GM20000 (cell line): ENCODE results near the gene NPHP4.

Experiments used
- DNase-seq: peaks from one replicate; pipeline ENCODE4 v3.0.0; 2012; ENCODE audit warnings: low spot score
- TF ChIP-seq, protein P1 (sequence below): IDR thresholded peaks from 2 replicates; pipeline ENCODE4 v1.5.1; 2012; ENCODE audit warnings: mild to moderate bottlenecking, control low read depth; ENCODE audit errors: extremely low read depth, missing control alignments

The NPHP4 gene

GRCh38 chr1:5943343-5944124 lies 48.7 kb downstream of the NPHP4 start:
- TF ChIP-seq, protein P1, sequence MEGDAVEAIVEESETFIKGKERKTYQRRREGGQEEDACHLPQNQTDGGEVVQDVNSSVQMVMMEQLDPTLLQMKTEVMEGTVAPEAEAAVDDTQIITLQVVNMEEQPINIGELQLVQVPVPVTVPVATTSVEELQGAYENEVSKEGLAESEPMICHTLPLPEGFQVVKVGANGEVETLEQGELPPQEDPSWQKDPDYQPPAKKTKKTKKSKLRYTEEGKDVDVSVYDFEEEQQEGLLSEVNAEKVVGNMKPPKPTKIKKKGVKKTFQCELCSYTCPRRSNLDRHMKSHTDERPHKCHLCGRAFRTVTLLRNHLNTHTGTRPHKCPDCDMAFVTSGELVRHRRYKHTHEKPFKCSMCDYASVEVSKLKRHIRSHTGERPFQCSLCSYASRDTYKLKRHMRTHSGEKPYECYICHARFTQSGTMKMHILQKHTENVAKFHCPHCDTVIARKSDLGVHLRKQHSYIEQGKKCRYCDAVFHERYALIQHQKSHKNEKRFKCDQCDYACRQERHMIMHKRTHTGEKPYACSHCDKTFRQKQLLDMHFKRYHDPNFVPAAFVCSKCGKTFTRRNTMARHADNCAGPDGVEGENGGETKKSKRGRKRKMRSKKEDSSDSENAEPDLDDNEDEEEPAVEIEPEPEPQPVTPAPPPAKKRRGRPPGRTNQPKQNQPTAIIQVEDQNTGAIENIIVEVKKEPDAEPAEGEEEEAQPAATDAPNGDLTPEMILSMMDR, result no peak
- DNase-seq, result no peak

DNA sequence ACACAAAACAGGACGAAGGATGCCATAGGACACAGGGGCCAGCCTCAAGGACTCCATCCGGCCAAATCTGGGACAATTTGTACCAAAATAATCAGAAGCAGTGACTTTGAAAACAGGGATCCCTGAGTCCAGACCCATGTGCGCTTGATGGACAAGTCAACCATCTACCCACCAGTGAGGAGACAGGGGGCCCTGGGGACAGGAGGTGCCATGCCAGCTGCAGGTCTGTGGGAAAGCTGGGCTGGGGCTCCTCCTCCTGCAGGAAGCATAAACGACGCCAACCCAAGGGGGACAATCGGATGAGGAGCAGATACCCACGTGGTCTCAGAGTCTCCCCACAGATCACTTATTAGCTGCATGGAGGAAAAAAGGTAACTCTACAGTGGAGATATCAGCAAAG lies 50.6 kb downstream of the NPHP4 start:
- no peak for DNase-seq
- TF ChIP-seq, protein P1, result no peak

DNA sequence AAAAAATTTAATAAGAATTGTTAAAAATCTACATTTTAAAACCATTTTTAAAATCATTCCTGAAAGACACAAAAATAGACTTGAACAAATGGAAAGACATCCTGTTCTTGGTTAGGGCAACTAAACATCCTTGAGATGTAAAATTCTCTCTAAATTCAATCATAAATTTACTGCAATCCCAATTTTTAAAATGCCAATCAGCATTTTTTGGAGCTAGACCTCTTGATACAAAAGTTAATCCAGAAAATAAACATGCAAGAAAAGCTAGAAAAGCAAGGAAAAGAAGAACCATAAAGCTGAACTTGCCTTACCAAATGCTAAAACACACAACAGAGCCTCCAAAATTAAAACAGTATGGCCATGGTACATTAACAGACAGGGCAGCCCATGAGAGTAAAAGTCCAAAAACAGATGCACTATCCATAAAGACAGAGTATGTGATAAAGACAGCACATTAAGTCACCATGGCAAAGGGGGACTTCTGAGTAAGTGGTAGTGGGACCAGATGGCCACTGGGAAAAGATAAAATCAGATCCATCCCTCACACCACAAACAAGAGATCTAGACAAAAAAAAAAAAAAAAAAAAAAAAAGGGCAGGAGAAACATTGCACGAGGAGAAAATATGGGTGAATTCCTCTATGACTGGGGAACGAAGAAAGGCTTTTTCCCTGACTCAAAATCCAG lies 51.4 kb downstream of the NPHP4 start:
- DNase-seq, result no peak
- TF ChIP-seq, protein P1, result no peak

DNA sequence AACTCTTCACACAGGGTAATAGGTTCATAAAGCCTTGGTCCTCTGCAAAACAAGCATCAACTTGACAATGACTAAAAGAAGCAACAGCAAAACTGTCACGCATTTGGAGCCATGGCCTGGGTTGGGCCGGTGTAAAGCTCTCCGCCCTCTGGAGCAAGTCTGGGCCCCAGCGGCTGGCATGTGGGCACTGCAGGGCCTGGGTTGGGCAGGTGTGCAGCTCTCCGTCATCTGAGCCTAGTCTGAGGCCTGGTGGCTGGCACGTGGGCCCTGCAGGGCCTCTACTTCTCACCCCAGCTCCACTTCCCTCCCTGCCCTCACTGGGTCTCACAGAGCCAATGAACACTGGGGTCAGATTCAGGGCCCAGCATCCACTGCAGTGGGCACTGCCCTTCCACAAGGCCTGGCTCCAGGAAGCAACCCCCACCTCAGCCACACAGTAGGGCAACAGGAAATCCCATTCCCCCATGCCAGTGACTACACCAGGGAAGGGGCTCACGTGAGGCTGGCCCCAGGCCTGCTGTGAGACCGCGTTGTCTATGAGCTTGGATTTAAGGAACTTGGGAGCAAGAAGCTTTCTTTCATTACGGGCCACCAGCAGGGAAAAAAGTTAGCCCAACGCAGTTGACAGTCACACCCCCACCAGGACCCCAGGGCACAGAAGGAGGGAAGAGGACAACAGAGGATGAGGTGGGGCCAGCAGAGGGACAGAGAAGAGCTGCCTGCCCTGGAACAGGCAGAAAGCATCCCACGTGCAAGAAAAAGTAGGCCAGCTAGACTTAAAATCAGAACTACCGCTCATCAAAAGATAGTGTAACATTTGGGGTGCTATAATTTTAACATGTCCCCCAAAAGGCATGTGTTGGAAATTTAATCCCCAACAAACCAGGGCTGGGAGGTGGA lies 52.7 kb downstream of the NPHP4 start:
- no peak for DNase-seq
- TF ChIP-seq, protein P1, result no peak

DNA sequence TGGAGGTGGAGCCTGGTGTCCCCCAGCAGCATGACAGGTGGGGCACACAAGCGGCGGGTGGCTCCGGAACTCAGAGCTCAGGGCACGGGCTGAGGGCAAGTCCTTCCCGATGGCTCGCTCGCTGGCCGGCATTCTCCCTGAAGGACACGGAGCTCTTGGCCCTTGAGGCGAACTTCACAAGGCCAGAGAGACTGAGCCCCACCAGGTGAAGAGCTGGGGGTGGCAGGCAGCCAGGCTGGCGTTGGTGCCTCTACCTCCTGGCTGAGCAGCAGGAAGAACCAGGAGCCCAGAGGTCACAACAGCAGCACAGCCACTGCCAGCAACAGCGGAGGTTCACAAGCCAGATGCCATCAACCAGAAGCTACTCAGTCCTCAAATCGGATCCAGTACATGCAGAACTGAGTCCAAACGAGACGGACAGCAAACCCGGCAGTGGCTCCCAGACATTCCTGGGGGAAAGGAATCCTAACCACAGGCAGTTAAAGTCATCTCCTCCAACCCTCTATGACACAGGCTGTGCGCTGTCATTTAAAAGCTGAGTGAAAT lies 54.1 kb downstream of the NPHP4 start:
- no peak for DNase-seq
- TF ChIP-seq, protein P1, result no peak

DNA sequence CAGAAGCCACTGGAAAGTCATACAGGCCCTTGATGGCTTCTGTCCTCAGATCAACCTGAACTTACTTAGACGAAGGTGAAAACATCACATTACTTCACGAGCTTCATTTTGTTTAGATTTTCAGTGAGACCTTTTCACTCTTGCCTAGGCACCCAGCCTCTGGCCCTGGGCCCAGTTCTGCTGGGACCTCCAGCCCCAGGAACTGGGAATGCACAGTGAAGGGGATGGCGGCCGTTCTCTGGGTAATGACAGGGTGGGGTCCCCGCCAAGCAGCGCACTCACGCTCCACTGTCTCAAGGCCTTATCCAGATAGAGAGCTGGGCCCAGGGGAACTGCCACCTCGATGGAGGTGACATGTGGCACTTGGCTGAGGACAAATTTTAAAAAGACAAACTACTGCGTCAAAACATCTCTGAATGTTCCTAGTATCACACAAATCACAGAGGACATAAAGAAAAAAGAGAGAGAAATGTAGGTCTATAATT lies 54.8 kb downstream of the NPHP4 start:
- TF ChIP-seq, protein P1, result no peak
- no peak for DNase-seq
